Erythroblast (primary cell): Measurements from ENCODE around the gene PHACTR3.

Experiments used
- GATA1 ChIP-seq: IDR thresholded peaks from 2 replicates; pipeline ENCODE4 v1.6.1; 2011; ENCODE audit warnings: low read depth, mild to moderate bottlenecking, control low read depth, low read length, moderate library complexity
- POLR2A ChIP-seq: IDR thresholded peaks from 2 replicates; pipeline ENCODE4 v1.6.1; 2011; ENCODE audit warnings: mild to moderate bottlenecking, low read length

DNA sequence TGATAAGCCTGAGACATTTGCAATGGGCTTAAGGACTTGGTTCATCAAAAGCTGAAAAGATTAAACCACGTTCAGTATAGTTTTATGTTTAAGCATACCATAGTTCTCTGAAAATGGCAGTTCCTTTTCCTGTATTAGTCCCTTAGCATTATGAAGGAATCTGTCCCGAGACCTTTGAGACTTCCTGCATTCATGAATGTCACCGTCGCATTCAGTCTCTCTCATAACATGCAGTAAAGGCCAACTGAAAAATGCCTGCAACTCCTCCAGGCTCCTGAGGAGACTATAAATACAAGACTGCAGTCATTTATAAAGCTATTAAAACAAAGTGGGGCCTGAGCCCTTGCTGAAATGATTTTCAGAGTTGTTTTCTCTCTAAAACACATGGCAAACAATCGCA lies 200.0 kb downstream of the PHACTR3 start:
- TF ChIP-seq POLR2A: no peak
- TF ChIP-seq GATA1: no peak
